BE2C (cell line): Measurements from ENCODE around the gene PMS2.

Experiments
- DNase-seq: peaks from one replicate; pipeline ENCODE4 v3.0.0-alpha.2; 2020
- H3K27me3 ChIP-seq: fragments of 250-450 bp; sonication (Bioruptor Pico); 2 replicates; pipeline ENCODE4 v1.5.1; 2020; ENCODE audit warnings: mild to moderate bottlenecking
- H3K36me3 ChIP-seq: fragments of 250-450 bp; sonication (Bioruptor Pico); 2 replicates; pipeline ENCODE4 v1.5.1; 2020; ENCODE audit warnings: mild to moderate bottlenecking
- H3K4me1 ChIP-seq: fragments of 250-450 bp; sonication (Bioruptor Pico); 2 replicates; pipeline ENCODE4 v1.5.1; 2020
- H3K4me3 ChIP-seq: 2 replicates; pipeline ENCODE4 v1.5.1; 2011; ENCODE audit warnings: low read depth, low read length
- H3K9me3 ChIP-seq: fragments of 250-450 bp; sonication (Bioruptor Pico); 2 replicates; pipeline ENCODE4 v1.5.1; 2020
- TF ChIP-seq, protein P1 (sequence below): IDR thresholded peaks from 2 replicates; pipeline ENCODE4 v1.5.1; 2012; ENCODE audit warnings: mild to moderate bottlenecking, low read depth, low read length

PMS2 gene

DNA sequence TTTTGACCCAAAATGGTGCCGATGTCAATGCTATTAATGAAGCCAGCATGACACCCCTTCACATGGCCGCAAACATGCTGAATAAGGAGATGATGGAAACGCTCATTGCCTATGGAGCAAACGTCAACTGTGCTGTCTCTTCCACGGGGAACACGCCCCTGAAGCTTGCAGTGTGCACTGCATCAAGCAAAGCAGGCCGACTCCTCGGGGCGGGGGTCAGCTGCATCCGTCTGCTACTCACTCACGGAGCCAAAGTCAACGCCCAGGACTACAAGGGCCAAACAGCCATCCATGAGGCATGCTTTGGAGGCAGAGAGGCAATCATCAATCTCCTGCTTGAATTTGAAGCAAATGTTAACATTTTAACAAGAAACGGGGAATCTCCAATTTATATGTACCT lies 26.8 kb upstream of the PMS2 start:
- Histone ChIP-seq H3K9me3 (no peaks in the 10 kb centered on the region), H3K4me1 (no peaks in the 10 kb centered on the region), H3K4me3 (no peak overlapping the region), H3K36me3 (peaks cover 79% of the 10 kb centered on the region), H3K27me3 (no peaks in the 10 kb centered on the region)
- no peak for DNase-seq
- TF ChIP-seq, protein P1, sequence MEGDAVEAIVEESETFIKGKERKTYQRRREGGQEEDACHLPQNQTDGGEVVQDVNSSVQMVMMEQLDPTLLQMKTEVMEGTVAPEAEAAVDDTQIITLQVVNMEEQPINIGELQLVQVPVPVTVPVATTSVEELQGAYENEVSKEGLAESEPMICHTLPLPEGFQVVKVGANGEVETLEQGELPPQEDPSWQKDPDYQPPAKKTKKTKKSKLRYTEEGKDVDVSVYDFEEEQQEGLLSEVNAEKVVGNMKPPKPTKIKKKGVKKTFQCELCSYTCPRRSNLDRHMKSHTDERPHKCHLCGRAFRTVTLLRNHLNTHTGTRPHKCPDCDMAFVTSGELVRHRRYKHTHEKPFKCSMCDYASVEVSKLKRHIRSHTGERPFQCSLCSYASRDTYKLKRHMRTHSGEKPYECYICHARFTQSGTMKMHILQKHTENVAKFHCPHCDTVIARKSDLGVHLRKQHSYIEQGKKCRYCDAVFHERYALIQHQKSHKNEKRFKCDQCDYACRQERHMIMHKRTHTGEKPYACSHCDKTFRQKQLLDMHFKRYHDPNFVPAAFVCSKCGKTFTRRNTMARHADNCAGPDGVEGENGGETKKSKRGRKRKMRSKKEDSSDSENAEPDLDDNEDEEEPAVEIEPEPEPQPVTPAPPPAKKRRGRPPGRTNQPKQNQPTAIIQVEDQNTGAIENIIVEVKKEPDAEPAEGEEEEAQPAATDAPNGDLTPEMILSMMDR, result no peak

DNA sequence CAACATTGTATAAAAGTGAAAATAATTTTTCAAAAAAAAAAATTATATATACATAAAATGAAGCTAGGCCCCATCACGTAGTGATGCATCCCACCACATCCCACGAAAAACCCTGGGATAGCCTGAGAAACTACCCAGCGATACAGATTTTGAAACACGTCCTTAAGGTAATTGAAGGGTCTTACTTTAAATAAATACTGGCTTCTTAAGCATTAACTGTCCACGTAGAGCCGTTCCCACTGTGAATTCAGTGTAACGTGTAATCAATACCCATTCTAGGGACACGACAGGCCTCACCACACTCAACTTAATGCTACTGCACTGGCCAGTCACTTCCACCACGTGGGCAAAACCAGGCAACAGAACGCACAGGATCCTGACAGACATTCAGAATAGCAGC lies 26.3 kb upstream of the PMS2 start:
- no peak for DNase-seq
- no peak overlapping the region for H3K4me3 ChIP-seq
- TF ChIP-seq, protein P1, result no peak
- H3K4me1 ChIP-seq, result no peaks in the 10 kb centered on the region
- no peaks in the 10 kb centered on the region for H3K9me3 ChIP-seq
- H3K36me3 ChIP-seq, result peaks cover 77% of the 10 kb centered on the region
- no peaks in the 10 kb centered on the region for H3K27me3 ChIP-seq

DNA sequence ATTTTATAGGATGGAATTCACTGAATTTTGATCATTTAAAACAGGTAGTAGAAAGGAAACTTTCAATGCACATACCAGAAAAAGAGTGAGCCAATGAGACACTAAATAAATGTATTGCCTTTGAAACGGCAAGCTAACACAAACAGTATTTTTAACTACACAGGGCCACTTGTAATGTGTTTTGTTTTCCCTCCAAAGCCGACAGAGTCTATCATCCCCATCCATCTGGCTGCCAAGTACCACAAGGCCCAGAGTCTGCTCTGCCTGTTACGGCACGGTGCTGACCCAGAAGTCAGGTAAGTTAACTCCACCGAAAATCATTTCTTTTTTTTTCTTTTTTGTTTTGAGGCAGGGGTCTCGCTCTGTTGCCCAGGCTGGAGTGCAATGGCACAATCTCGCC lies 23.8 kb upstream of the PMS2 start:
- Histone ChIP-seq H3K36me3 (peaks cover 73% of the 10 kb centered on the region), H3K27me3 (no peaks in the 10 kb centered on the region), H3K4me1 (no peaks in the 10 kb centered on the region), H3K4me3 (no peak overlapping the region), H3K9me3 (no peaks in the 10 kb centered on the region)
- DNase-seq, result no peak
- TF ChIP-seq, protein P1, result no peak

GRCh38 chr7:6032167-6032566 lies 23.3 kb upstream of the PMS2 start:
- no peaks in the 10 kb centered on the region for H3K9me3 ChIP-seq
- H3K36me3 ChIP-seq, result peaks cover 73% of the 10 kb centered on the region
- no peak overlapping the region for H3K4me3 ChIP-seq
- no peaks in the 10 kb centered on the region for H3K27me3 ChIP-seq
- no peaks in the 10 kb centered on the region for H3K4me1 ChIP-seq
- TF ChIP-seq, protein P1, result no peak
- DNase-seq, result no peak

GRCh38 chr7:6031567-6031966 lies 22.7 kb upstream of the PMS2 start:
- TF ChIP-seq, protein P1, result no peak
- Histone ChIP-seq H3K9me3 (no peaks in the 10 kb centered on the region), H3K36me3 (peaks cover 72% of the 10 kb centered on the region), H3K4me3 (no peak overlapping the region), H3K4me1 (no peaks in the 10 kb centered on the region), H3K27me3 (no peaks in the 10 kb centered on the region)
- DNase-seq, result no peak

DNA sequence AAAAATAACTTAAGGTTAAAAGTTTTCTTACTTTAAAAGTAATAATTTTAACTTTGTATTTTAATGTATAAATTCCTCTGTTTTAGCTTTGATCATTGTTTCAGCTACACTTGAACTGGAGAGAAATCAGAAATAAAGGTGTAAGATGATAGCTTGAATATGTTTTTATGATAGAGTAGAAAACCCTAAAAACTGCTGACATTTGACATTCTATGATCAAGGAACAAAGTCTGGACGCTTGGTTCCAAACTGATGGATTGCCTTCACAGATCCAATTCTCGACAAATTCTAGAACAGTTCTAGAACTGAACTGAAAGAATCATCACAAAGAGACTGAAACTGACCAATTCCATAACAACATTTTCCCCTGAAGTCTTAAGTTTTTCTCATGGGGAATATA lies 22.1 kb upstream of the PMS2 start, which contains the start of gene ANKRD61:
TSS of gene ANKRD61 (plus strand) at position 389 of the 400 bp plus-strand sequence. CDS start at position 389, 0 bp downstream.
- TF ChIP-seq, protein P1, result no peak
- H3K27me3 ChIP-seq, result no peaks in the 10 kb centered on the region
- no peak within 1 kb of the TSS for H3K4me3 ChIP-seq
- DNase-seq, result no peak
- peaks cover 73% of the 10 kb centered on the region for H3K36me3 ChIP-seq
- no peaks in the 10 kb centered on the region for H3K4me1 ChIP-seq
- no peaks in the 10 kb centered on the region for H3K9me3 ChIP-seq
